GM23338 (cell line): Measurements from ENCODE around the gene OR10T2. TPM values are rescaled to one million over a fixed set of nuclear protein-coding genes. Genes with fewer than 3 reads are reported as not detected.

Experiments used
- ATAC-seq: fragments of 200-7000 bp; cut with Tn5 transposase; 3 replicates; pipeline ENCODE4 v1.9.1; 2020
- DNase-seq: peaks from one replicate; pipeline ENCODE4 v3.0.0-alpha.2; 2015; ENCODE audit warnings: low spot score
- H2AFZ ChIP-seq: fragments of 200-600 bp; sonication (generic); 2 replicates; pipeline ENCODE4 v1.8.0; 2016; ENCODE audit warnings: antibody characterized with exemption, mild to moderate bottlenecking, moderate library complexity
- H3F3A ChIP-seq: fragments of 200-600 bp; sonication (generic); replicated peaks from 2 replicates; pipeline ENCODE4 v1.8.0; 2017; ENCODE audit warnings: antibody characterized with exemption, mixed run types, low read depth
- H3K27ac ChIP-seq: fragments of 200-600 bp; sonication (generic); 2 replicates; pipeline ENCODE4 v1.6.1; 2016; ENCODE audit warnings: low read depth
- H3K27me3 ChIP-seq: fragments of 200-600 bp; sonication (generic); 2 replicates; pipeline ENCODE4 v1.8.0; 2016; ENCODE audit warnings: mild to moderate bottlenecking, mixed run types, moderate library complexity; ENCODE audit not compliant: insufficient read depth
- H3K36me3 ChIP-seq: fragments of 200-600 bp; sonication (generic); 2 replicates; pipeline ENCODE4 v1.8.0; 2016; ENCODE audit warnings: mild to moderate bottlenecking; ENCODE audit not compliant: insufficient read depth
- H3K4me1 ChIP-seq: fragments of 200-600 bp; sonication (generic); 2 replicates; pipeline ENCODE4 v1.8.0; 2016; ENCODE audit warnings: mild to moderate bottlenecking, moderate library complexity; ENCODE audit not compliant: insufficient read depth
- H3K4me2 ChIP-seq: fragments of 200-600 bp; sonication (generic); 2 replicates; pipeline ENCODE4 v1.7.1; 2017; ENCODE audit warnings: mixed run types
- H3K4me3 ChIP-seq: fragments of 200-600 bp; sonication (generic); 2 replicates; pipeline ENCODE4 v1.6.1; 2016; ENCODE audit warnings: mixed run types
- H3K79me2 ChIP-seq: fragments of 200-600 bp; sonication (generic); replicated peaks from 2 replicates; pipeline ENCODE4 v1.8.0; 2017; ENCODE audit warnings: mild to moderate bottlenecking; ENCODE audit not compliant: insufficient read depth
- H3K9me2 ChIP-seq: fragments of 200-600 bp; sonication (generic); 2 replicates; pipeline ENCODE4 v1.8.0; 2017; ENCODE audit not compliant: insufficient read depth
- H4K20me1 ChIP-seq: fragments of 200-600 bp; sonication (generic); replicated peaks from 2 replicates; pipeline ENCODE4 v1.8.0; 2017; ENCODE audit warnings: mild to moderate bottlenecking; ENCODE audit not compliant: insufficient read depth
- H3K27ac Mint-ChIP-seq: 2 replicates; pipeline ENCODE4 v1.8.0; 2020; ENCODE audit warnings: inconsistent platforms, mild to moderate bottlenecking, moderate library complexity, mixed read lengths
- H3K27me3 Mint-ChIP-seq: 3 replicates; pipeline ENCODE4 v1.8.0; 2022; ENCODE audit warnings: low read depth, mild to moderate bottlenecking, moderate library complexity, mixed read lengths, inconsistent platforms; ENCODE audit not compliant: insufficient read depth, poor library complexity
- H3K36me3 Mint-ChIP-seq: 3 replicates; pipeline ENCODE4 v1.8.0; 2021; ENCODE audit warnings: low read depth, mild to moderate bottlenecking, inconsistent platforms, moderate library complexity, mixed read lengths
- H3K4me1 Mint-ChIP-seq: 3 replicates; pipeline ENCODE4 v1.8.0; 2020; ENCODE audit warnings: mild to moderate bottlenecking, inconsistent platforms, mixed read lengths
- H3K4me3 Mint-ChIP-seq: 3 replicates; pipeline ENCODE4 v1.8.0; 2021; ENCODE audit warnings: moderate library complexity, mild to moderate bottlenecking, inconsistent platforms, mixed read lengths
- H3K9me3 Mint-ChIP-seq: 3 replicates; pipeline ENCODE4 v1.8.0; 2020; ENCODE audit warnings: moderate library complexity, mild to moderate bottlenecking, inconsistent platforms, mixed read lengths
- CREB1 ChIP-seq: fragments of 250-450 bp; sonication (Bioruptor Pico); IDR thresholded peaks from 2 replicates; pipeline ENCODE4 v1.5.0; 2020; ENCODE audit warnings: low read depth, mild to moderate bottlenecking, moderate library complexity
- JUNB ChIP-seq: IDR thresholded peaks from one replicate; pipeline ENCODE4 v1.6.1; 2016; ENCODE audit warnings: antibody characterized with exemption; ENCODE audit not compliant: unreplicated experiment
- NANOG ChIP-seq: IDR thresholded peaks from 2 replicates; pipeline ENCODE4 v1.6.1; 2016; ENCODE audit warnings: antibody characterized with exemption, borderline replicate concordance
- POLR2AphosphoS5 ChIP-seq: IDR thresholded peaks from 2 replicates; pipeline ENCODE4 v1.6.1; 2016; ENCODE audit warnings: antibody characterized with exemption, low read depth
- STAT1 ChIP-seq: IDR thresholded peaks from one replicate; pipeline ENCODE4 v1.6.1; 2016; ENCODE audit warnings: antibody characterized with exemption; ENCODE audit not compliant: unreplicated experiment
- ZNF331 ChIP-seq: fragments of 250-450 bp; sonication (Bioruptor Pico); IDR thresholded peaks from 2 replicates; pipeline ENCODE4 v1.5.0; 2020; ENCODE audit warnings: low read depth, mild to moderate bottlenecking, moderate library complexity
- polyA plus RNA-seq: library from polyadenylated mRNA; unstranded; fragments of >200 nt; fragmentation: Nextera tagmentation; extraction: Ambion mirVana; gene quantifications from 2 replicates; pipeline ENCODE4 v1.2.1, GENCODE V29; 2016
- total RNA-seq: library from RNA; depleted of rRNA; stranded (reverse); fragments of >200 nt; shearing (Covaris generic); gene quantifications from 2 replicates; pipeline ENCODE4 v1.2.3, GENCODE V29; 2014
- TF ChIP-seq, protein P1 (sequence below): IDR thresholded peaks from one replicate; pipeline ENCODE4 v1.6.1; 2018; ENCODE audit warnings: antibody characterized with exemption; ENCODE audit not compliant: unreplicated experiment
- TF ChIP-seq, protein P2 (sequence below): IDR thresholded peaks from 2 replicates; pipeline ENCODE4 v1.6.1; 2016; ENCODE audit warnings: antibody characterized with exemption
- TF ChIP-seq, protein P3 (sequence below), 2 experiments: fragments of 200-600 bp in 1 of 2; sonication (generic) in 1 of 2; conservative IDR thresholded peaks; 2 replicates each; pipeline versions ENCODE4 v1.5.1 to v1.6.1; 2016 to 2017; ENCODE audit warnings: antibody characterized with exemption in 2 of 2, low read depth in 2 of 2, mild to moderate bottlenecking in 2 of 2, moderate library complexity in 1 of 2
- TF ChIP-seq, protein P4 (sequence below): fragments of 250-450 bp; sonication (Bioruptor Pico); IDR thresholded peaks from 2 replicates; pipeline ENCODE4 v1.5.0; 2020; ENCODE audit warnings: mild to moderate bottlenecking, moderate library complexity

Gene OR10T2
- total and polyA plus RNA-seq, 2 experiments from 2014 or later, result not detected

DNA sequence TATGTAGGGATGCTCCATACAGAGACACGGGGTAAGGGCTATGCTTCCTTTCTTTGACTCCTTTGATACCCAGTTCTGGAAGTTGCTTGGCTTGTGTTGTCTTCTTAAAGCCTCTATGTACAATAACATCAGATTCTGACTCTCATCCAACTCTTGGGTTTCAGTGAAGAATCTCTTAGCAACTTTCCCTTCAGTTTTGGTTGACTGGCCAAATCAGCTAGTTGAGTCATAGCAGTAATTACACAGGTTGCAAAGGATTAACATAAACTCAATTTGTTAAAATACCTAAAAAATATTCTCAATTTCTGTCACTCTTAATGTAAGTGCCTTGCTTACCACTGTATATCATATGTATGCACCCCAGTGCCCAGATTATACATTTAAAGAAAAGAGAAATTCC, 36.3 kb downstream of the OR10T2 start:
- no peak for DNase-seq
- Histone ChIP-seq H3K36me3 (no peaks in the 10 kb centered on the region), H4K20me1 (no peaks in the 10 kb centered on the region; the same call in 1 of the 2 replicates), H3K9me2 (peaks cover 15% of the 10 kb centered on the region), H3K27ac (no peak overlapping the region), H2AFZ (no peak overlapping the region), H3F3A (no peaks in the 10 kb centered on the region), H3K4me3 (no peak overlapping the region), H3K27me3 (no peaks in the 10 kb centered on the region), H3K4me1 (no peaks in the 10 kb centered on the region), H3K4me2 (no peak overlapping the region), H3K79me2 (no peaks in the 10 kb centered on the region)
- H3K9me3 Mint-ChIP-seq, result peaks cover 3% of the 10 kb centered on the region; the same call in 1 of the 3 replicates
- H3K36me3 Mint-ChIP-seq, result no peaks in the 10 kb centered on the region
- no peaks in the 10 kb centered on the region for H3K27me3 Mint-ChIP-seq
- H3K4me3 Mint-ChIP-seq, result no peak overlapping the region
- no peaks in the 10 kb centered on the region for H3K4me1 Mint-ChIP-seq
- TF ChIP-seq STAT1 (no peak), CREB1 (CRISPR knock-in tag) (no peak), POLR2AphosphoS5 (no peak), ZNF331 (CRISPR knock-in tag) (no peak), JUNB (no peak), NANOG (no peak)
- TF ChIP-seq, protein P1, sequence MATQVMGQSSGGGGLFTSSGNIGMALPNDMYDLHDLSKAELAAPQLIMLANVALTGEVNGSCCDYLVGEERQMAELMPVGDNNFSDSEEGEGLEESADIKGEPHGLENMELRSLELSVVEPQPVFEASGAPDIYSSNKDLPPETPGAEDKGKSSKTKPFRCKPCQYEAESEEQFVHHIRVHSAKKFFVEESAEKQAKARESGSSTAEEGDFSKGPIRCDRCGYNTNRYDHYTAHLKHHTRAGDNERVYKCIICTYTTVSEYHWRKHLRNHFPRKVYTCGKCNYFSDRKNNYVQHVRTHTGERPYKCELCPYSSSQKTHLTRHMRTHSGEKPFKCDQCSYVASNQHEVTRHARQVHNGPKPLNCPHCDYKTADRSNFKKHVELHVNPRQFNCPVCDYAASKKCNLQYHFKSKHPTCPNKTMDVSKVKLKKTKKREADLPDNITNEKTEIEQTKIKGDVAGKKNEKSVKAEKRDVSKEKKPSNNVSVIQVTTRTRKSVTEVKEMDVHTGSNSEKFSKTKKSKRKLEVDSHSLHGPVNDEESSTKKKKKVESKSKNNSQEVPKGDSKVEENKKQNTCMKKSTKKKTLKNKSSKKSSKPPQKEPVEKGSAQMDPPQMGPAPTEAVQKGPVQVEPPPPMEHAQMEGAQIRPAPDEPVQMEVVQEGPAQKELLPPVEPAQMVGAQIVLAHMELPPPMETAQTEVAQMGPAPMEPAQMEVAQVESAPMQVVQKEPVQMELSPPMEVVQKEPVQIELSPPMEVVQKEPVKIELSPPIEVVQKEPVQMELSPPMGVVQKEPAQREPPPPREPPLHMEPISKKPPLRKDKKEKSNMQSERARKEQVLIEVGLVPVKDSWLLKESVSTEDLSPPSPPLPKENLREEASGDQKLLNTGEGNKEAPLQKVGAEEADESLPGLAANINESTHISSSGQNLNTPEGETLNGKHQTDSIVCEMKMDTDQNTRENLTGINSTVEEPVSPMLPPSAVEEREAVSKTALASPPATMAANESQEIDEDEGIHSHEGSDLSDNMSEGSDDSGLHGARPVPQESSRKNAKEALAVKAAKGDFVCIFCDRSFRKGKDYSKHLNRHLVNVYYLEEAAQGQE, result no peak
- TF ChIP-seq, protein P2, sequence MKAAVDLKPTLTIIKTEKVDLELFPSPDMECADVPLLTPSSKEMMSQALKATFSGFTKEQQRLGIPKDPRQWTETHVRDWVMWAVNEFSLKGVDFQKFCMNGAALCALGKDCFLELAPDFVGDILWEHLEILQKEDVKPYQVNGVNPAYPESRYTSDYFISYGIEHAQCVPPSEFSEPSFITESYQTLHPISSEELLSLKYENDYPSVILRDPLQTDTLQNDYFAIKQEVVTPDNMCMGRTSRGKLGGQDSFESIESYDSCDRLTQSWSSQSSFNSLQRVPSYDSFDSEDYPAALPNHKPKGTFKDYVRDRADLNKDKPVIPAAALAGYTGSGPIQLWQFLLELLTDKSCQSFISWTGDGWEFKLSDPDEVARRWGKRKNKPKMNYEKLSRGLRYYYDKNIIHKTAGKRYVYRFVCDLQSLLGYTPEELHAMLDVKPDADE, result no peak
- TF ChIP-seq, protein P3, sequence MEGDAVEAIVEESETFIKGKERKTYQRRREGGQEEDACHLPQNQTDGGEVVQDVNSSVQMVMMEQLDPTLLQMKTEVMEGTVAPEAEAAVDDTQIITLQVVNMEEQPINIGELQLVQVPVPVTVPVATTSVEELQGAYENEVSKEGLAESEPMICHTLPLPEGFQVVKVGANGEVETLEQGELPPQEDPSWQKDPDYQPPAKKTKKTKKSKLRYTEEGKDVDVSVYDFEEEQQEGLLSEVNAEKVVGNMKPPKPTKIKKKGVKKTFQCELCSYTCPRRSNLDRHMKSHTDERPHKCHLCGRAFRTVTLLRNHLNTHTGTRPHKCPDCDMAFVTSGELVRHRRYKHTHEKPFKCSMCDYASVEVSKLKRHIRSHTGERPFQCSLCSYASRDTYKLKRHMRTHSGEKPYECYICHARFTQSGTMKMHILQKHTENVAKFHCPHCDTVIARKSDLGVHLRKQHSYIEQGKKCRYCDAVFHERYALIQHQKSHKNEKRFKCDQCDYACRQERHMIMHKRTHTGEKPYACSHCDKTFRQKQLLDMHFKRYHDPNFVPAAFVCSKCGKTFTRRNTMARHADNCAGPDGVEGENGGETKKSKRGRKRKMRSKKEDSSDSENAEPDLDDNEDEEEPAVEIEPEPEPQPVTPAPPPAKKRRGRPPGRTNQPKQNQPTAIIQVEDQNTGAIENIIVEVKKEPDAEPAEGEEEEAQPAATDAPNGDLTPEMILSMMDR (conservative IDR thresholded peaks at IDR 0.05; ENCODE audit: low read depth in 2 of 2), result no peak
- TF ChIP-seq, protein P4, sequence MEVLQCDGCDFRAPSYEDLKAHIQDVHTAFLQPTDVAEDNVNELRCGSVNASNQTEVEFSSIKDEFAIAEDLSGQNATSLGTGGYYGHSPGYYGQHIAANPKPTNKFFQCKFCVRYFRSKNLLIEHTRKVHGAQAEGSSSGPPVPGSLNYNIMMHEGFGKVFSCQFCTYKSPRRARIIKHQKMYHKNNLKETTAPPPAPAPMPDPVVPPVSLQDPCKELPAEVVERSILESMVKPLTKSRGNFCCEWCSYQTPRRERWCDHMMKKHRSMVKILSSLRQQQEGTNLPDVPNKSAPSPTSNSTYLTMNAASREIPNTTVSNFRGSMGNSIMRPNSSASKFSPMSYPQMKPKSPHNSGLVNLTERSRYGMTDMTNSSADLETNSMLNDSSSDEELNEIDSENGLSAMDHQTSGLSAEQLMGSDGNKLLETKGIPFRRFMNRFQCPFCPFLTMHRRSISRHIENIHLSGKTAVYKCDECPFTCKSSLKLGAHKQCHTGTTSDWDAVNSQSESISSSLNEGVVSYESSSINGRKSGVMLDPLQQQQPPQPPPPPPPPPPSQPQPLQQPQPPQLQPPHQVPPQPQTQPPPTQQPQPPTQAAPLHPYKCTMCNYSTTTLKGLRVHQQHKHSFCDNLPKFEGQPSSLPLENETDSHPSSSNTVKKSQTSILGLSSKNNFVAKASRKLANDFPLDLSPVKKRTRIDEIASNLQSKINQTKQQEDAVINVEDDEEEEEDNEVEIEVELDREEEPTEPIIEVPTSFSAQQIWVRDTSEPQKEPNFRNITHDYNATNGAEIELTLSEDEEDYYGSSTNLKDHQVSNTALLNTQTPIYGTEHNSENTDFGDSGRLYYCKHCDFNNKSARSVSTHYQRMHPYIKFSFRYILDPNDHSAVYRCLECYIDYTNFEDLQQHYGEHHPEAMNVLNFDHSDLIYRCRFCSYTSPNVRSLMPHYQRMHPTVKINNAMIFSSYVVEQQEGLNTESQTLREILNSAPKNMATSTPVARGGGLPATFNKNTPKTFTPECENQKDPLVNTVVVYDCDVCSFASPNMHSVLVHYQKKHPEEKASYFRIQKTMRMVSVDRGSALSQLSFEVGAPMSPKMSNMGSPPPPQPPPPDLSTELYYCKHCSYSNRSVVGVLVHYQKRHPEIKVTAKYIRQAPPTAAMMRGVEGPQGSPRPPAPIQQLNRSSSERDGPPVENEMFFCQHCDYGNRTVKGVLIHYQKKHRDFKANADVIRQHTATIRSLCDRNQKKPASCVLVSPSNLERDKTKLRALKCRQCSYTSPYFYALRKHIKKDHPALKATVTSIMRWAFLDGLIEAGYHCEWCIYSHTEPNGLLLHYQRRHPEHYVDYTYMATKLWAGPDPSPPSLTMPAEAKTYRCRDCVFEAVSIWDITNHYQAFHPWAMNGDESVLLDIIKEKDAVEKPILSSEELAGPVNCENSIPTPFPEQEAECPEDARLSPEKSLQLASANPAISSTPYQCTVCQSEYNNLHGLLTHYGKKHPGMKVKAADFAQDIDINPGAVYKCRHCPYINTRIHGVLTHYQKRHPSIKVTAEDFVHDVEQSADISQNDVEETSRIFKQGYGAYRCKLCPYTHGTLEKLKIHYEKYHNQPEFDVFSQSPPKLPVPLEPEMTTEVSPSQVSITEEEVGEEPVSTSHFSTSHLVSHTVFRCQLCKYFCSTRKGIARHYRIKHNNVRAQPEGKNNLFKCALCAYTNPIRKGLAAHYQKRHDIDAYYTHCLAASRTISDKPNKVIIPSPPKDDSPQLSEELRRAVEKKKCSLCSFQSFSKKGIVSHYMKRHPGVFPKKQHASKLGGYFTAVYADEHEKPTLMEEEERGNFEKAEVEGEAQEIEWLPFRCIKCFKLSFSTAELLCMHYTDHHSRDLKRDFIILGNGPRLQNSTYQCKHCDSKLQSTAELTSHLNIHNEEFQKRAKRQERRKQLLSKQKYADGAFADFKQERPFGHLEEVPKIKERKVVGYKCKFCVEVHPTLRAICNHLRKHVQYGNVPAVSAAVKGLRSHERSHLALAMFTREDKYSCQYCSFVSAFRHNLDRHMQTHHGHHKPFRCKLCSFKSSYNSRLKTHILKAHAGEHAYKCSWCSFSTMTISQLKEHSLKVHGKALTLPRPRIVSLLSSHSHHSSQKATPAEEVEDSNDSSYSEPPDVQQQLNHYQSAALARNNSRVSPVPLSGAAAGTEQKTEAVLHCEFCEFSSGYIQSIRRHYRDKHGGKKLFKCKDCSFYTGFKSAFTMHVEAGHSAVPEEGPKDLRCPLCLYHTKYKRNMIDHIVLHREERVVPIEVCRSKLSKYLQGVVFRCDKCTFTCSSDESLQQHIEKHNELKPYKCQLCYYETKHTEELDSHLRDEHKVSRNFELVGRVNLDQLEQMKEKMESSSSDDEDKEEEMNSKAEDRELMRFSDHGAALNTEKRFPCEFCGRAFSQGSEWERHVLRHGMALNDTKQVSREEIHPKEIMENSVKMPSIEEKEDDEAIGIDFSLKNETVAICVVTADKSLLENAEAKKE (CRISPR knock-in tag), result no peak
- no peak overlapping the region for H3K27ac Mint-ChIP-seq
- ATAC-seq, result no peak
